CD4-positive, alpha-beta T cell treated with Interleukin-15 for 1 hour (primary cell): Measurements from ENCODE around the gene NAA16.

Experiments
- DNase-seq: peaks from one replicate; pipeline ENCODE4 v3.0.0-alpha.2; 2020

Gene NAA16

DNA sequence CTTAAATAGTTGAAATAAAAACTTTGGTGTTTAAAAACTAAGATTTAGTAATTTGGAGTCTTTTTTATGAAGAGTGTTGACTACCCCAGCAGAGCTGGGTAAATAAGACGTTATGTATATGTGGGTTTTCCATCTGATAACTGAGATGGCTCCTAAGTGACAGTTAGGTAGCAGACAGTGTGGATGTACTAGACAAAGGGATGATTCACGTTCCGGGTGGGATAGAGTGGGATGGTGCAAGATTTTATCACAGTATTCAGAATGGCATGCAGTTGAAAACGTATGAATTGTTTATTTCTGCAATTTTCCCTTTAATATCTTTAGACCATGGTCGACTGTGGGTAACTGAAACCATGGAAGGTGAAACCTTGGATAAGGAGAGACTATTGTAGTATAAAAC, 50.4 kb downstream of the NAA16 start:
- no peak for DNase-seq

DNA sequence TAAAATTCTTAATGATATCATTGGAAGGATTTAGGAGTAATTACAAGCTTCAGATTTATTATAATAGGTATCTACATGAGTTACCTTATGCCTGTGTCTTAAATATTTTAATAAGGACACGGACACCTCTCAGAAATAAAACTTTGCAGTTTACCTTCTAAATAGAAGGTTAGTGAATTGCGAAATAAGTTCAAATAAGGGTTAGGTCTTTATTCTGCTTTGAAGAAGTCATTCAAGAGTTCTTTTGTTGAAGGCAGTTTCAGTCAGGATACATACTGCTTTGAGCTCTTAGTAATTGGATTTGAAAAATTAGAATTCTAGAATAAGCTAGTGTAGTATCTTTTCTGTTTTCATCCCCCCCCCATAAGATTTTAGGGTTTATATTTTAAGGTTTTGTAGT, 53.0 kb downstream of the NAA16 start:
- no peak for DNase-seq

DNA sequence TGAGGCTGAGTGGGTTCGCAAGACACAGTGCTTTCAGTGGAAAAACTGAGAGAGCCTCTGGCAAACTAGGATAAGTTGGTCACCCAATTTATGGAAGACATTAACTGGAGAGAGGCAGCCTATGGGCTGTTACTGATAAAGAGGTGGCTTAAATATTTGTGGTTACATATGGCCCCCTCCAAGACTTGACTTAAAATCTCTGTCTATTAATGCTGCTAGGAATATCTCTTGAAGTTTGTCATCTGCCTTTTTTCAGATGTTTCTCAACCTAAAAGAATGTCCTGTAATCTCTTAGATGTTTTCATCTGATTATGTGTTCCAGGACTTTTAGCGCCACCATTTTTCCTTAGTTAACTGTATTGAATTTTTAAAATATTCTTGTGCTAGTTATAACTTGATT, 54.6 kb downstream of the NAA16 start:
- DNase-seq = no peak

DNA sequence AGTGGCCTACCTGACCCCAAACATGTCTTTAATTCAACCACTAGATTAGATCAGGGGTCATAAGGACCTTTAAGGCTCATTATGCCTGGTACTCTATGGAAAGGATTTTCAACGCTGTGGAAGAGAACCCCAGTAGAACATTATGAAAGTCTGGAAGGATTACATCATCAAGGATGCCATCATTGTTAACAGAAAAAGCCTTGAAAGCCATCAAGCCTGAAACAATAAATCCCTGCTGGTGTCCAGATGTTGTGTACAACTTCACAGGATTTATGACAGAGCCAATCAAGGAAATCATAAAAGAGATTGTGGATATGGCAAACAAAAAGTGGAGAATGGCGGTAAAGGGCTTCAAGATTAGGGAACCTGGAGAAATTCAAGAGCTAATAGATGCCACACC, 59.7 kb downstream of the NAA16 start:
- no peak for DNase-seq

DNA sequence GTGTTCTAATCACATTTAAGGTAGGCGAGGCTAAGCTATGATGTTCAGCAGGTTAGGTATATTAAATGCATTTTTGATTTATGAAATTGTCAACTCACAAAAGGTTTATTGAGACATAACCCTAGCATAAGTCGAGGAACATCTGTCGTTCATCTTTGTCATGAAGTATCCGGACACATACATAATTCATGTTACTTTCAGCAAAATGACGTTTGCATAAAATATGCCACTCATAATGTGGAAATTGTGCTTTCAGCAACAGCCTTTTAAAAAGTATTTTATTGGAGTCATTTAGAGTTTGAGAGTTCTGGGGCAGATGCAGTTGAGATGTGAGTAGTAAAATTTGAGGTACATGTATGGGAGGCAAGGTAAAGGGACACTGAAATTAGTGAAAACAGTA, 66.4 kb downstream of the NAA16 start:
- DNase-seq = no peak

DNA sequence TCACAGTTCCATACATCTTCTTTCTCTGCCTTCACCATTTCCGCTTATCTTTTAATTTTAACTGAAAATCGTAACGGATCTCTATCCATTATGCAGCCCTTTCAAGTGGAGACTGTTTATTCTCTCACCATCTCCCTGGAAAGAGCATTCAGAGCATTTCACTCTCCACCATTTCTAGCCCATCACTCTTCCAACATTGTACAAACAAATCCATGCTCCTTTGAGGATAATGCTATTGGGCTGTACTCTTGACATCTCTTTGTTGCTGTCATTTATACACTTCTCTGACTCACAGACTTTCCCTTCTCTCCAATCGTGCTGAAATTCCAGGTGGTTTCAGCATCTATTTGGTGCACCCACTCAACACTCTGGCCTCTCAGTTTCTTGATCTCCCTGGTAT, 71.4 kb downstream of the NAA16 start:
- DNase-seq = no peak

DNA sequence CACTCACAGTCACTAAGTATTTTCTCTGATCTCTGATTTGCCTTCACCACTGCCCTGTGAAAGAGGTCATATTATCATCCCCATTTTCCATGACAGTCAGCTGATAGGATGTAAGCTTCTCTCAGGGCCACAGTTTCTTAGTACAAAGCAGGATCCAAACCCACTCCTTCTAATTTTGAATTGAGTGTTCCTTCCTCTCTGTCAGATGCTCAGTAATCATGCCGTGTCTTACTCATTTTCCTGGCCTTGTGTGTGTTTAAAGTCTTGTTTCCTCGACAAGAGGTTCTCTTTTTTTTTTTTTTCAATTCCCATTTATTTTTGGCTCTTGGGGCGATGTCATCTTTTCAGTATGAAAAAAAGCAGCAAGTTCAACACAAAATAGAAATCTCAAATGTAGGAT, 72.3 kb downstream of the NAA16 start:
- no peak for DNase-seq

DNA sequence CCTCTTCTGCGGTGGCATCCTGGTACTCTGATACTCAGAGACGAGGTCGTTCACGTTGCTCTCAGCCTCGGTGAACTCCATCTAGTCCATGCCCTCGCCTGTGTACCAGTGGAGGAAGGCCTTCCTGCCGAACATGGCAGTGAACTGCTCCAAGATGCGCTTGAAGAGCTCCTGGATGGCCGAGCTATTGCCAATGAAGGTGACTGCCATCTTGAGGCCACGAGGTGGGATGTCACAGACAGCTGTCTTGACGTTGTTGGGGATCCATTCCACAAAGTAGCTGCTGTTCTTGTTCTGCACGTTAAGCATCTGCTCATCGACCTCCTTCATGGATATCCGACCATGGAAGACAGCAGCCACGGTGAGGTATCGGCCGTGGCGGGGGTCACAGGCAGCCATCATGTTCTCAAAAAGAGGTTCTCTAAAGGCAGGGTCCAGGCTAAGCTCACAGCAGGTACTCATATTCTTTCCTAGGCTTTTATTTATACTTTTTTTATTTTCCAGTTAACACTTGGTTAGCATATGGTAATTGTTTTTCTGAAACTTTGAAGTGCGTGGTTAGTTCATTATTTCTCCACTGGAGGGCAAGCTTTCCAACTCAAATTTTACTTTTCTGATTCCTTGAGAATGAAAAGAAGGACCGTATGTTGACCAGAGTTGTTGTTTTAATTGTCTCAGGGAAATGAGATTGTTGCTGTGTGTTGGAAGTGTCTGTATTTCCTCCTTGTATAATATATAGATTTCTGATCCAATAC, 73.9 kb downstream of the NAA16 start:
- no peak for DNase-seq

DNA sequence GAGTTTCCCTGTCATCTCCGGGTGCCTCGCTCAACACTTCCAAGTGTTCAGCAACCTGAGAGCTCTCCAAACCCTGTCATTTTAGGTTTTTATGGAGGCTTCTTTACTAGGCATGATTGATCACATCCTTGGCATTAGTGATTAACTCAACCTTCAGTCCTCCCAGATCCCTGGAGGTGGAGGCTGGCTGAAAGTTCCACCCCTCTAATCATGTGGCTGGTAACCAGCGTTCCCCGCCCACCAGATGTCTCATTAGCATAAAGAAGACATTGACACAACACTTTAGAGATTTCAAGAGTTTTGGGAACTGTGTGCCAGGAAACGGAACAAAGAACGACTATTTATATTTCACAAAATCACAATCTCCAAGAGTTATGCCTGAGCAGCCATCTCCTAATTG, 75.1 kb downstream of the NAA16 start:
- no peak for DNase-seq

DNA sequence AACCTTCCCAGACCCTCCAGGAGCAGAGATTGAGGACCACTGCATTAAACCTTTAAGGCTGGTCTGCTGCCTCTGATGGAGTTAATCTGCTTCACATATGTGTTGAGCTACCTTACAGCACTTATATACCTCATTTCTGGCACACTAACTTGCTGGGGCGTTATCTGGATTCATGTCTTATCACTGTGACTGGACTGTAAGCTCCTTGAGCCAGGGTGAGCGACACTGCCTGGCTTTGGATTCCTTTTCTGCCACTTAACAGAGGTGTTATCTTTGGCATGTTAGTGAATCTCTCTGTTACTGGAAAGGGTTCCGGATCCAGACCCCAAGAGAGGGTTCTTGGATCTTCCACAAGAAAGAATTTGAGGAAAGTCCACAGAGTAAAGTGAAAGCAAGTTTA, 76.5 kb downstream of the NAA16 start:
- no peak for DNase-seq

DNA sequence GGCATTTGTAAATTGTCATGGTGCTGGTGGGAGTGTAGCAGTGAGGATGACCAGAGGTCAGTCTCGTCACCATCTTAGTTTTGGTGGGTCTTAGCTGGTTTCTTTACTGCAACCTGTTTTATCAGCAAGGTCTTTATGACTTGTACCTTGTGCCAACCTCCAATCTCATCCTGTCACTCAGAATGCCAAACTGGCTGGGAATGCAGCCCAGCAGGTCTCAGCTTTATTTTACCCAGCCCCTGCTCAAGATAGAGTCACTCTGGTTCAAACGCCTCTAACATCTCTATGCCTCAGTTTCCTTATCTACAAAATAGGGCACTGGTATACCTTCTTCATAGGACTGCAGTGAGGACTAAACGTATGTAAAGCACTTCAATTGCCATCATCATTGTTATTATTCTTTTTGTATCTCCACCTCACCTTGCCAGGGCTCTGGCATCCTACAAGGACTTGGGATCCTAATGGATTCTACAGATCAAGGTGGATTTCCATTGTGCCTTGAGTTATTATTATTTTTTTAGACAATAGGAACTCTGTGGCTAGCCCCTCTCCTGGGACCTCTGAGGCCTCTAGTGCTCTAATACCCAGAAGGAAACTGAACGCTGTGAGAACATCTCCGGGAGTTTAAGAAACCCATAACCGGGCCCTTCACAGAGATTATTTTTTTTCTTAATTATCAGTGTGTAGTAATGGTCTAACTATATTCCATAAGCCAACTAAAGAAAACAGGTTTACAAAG, 77.2 kb downstream of the NAA16 start:
- DNase-seq = no peak

DNA sequence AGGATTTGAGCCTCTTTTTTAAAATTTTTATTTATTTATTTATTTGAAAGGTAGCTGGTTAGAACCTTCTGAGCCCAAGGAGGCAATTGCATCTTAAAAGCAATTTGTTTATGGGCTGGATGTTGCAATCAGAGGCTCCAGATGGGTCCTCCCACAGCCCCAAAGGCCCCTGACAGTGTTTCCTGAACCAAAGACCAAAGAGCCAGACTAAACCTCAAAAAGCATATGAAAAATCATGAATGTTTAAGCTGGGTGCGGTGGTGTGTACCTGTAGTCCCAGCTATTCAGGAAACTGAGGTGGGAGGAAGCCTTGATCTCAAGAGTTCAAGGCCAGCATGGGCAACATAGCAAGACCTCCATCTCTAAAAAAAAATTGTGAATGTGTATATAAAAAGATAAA, 78.5 kb downstream of the NAA16 start:
- no peak for DNase-seq

DNA sequence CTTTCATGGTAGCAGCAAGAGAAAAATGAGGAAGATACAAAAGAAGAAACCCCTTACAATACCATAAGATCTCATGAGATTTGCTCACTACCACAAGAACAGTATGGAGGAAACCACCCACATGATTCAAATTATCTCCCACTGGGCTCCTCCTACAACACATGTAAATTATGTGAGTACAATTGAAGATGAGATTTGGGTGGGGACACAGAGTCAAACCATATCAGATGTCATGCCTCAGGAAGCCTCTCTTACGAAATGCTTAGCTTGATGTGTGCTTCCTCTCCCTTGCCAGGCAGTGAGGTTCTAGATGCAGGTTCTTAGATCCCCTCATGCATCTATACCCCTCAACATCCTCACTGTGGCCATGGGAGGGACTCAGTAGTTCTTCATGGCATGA, 83.1 kb downstream of the NAA16 start:
- no peak for DNase-seq

DNA sequence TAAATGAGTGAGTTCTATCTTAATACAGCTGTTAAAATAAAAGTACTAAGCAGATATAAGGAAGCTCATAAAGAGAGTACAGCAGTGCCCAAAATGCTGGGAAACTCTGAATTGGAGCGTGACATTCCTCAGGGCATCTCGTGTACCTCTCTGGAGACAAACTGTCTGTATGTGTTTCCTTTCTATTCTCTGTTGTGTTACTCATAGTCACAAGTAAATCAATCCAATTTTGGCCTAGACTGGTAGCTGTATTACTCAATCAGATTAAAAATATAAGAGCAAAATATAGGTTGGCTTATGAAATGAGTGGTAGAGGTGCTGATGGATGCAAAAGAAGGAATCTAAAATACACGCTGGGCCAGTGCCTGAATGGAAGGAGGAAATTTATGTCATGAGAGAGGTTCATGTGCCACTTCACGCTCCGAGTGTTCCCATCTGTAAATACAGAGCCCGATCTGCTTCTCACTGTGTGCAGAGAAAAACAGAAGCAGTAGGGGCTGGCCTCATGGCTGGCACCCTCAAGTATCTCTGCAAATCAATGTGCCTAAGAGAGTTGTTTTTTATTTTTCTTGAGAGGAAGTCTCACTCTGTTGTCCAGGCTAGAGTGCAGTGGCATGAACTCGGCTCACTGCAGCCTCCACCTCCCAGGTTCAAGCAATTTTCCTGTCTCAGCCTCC, 87.6 kb downstream of the NAA16 start:
- no peak for DNase-seq

DNA sequence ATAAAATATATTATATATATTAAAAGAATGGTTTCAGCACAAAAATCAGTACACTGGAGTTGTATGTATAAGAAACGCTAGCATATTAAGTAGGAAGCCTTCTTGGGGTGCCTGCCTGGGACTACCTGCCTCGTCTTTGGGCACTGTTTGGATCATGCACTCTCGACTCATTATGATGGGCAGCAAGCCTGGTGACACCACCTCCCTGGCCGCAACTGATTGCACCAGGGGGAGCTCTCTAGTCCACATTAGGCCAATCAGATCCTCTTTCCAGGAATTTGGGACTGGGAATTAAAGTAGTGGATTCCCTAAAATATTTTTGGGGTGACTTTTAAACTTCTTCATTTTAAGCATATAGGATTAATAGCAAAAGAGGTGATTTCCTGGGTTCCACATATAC, 90.3 kb downstream of the NAA16 start:
- no peak for DNase-seq

DNA sequence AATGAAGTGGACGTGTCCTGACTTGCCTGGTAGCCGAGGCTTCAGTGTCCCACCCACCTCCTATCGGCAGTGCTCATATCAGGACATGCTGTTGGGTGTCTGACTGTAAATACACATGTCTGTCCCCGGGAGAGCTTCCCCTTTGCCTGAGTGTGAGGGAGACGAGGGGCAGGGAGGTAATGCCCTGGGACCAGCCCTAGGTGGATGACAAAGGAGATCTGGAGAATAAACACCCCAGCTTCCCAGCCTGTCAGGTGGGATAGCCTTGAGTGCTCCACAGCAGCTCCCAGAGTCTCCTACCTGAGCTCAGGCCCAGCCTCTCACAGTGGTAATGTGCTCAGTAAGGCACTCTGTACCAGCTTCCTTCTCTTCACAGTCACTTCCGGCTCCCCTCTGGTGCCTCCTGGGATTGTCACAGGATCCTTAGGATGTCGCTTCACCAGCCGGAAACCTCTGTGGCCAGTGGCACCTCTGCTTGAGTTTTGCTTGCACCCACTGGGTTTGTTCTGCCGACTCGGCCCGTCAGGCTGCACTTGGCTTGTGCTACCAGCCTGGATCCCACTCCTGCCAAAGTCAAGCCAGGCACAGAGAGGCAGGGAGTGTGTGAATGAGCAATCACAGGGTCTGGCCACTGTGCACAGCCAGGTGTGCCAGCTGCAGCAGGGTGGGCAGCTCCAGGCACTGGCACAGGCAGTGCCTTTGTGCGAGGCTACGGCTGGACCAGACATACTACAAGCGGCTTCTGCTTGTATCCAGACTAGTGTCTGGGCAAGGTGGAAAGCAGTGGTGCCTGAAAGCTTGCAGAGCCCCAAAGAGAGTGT, 91.8 kb downstream of the NAA16 start:
- DNase-seq = no peak

DNA sequence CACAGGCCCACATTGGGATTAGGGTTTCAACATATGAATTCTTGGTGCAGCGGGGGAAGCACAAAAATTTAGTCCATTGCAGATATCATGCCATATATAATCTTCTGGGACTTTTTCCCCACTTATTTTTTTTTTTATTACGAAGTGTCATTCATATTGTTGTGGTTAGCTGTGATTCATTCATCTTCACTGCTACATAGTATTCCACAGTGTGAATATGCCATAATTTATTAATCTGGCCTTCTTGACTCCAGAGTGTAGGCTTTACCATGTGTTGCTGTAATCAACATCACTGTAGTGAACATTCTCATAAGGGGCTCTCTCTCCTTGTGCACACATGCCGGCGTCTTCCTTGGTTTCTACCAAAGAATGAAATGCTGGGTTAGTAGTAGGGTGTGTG, 92.9 kb downstream of the NAA16 start:
- no peak for DNase-seq

DNA sequence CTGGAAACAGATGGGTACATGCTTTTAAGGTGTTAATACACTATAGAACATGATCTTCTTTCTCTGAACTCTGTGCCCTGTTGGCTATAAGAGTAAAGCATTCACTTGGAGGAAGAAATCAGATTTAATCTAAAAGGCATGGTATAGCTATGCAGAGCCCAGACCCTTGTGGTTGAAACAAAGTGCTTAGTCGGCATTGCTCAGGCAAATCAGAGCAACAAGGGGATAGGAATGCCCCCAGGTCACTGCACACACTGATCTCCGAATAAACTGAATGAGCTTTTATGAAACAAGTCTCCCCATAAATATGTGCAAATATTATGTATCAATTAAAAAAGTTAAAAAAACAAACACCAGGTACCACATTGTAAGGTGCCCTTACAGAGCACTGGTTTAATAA, 94.3 kb downstream of the NAA16 start:
- DNase-seq = no peak

DNA sequence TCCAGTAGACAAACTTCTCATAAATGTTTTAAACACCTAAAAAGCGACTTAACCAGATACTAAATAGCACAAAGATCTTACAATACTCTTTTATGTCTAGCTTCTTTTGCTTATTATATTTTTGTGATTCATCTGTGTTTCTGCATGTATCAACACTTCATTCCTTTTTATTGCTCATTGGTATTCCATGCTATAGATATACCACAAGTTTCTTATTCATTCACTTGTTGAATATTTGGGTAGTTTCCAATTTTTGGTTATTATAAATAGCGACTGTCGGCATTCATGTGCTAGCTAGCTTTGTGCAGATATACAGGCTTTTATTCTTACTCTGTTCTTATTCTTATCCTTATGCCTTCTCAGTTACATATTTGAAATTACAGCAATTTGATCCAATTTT, 96.3 kb downstream of the NAA16 start:
- DNase-seq = no peak

DNA sequence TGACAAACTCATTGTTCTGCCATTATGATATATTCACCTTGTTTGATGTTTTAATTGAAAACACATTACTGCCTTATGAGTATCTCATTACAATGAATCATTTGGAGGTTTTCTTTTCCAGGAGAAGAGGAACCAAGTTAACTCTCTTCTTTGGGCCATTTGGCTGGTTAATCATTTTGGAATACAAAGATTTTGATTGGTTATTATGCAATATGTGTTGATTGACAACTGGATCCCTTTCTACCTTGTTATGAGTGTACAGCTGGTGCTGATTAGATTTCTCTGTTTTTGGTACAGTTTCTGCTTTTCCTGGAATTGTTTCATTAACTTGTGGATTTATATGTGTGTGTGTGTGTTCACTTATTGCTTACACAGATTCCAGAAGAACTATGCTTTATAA, 97.1 kb downstream of the NAA16 start:
- DNase-seq = no peak

DNA sequence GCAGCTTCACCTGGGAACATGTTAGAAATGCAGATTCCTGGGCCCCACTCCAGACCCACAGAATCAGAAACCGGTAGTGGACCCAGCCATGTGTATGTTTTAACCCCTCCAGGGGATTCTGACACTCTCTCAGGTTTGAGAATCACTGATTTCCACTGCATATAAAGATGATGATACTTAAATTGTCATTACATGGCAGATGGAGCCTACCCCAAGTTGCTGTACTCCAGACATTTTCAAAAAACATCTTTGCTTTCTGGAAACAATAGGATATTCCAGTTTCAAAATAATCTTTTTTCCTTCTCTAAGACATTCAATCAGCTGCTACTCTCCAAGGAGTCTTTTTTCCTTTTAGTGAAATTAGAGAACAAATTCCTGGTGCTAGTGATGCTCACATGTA, 97.7 kb downstream of the NAA16 start:
- DNase-seq = no peak

DNA sequence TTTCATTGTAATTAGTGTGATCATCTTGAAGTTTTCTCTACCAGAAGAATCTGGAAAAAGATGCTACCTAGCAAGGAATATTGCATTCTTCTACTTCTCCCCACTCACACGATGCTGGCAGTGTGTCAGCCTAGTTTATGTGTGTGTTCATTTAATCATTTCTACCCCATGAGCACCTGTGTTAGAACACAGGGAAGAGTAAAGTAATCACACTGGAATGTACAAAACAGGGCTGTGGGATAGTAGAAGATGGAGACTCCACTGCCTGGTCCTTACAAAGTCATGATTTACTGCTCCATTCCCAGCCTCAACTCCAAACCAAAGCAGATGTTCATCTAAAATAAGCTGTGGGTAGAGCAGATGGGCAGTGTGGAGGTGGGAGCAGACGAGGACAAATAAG, 98.5 kb downstream of the NAA16 start:
- no peak for DNase-seq

DNA sequence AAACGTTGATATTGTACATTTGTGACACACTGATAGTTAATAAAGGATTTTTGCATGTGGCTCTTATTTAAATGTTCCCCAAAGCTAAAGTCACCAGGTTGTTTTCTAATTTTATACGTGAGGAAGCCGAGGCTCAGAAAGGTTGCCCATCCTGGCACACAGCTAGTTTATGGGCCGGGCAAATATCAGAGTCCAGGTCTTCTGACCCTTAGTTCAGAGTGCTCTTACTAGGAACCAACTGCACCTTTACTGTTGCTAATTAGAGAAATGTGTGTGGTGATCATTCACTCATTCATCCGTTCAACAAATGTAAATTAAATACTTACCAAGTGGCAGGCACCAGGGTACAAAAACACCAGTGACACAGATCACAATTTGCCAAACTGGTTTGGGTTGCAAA, 100.0 kb downstream of the NAA16 start:
- DNase-seq = no peak
